ENCODE results near the gene TOMM20L. TPM values are rescaled to one million over a fixed set of nuclear protein-coding genes. Genes with fewer than 3 reads are reported as not detected.
"Not testable (repeated sequence)": the region's sequence is repeated elsewhere in the genome, so short reads cannot be mapped to it uniquely, and the experiment has no call there.

Gene TOMM20L
- polyA plus RNA-seq (2013, experiment 1 of 2; ENCODE audit: insufficient read length): 0.30 TPM
- not detected for polyA plus RNA-seq (2013, experiment 2 of 2; ENCODE audit: insufficient read length)

- DNase-seq: peak; percentile 76
These were observed at the start of gene TOMM20L for GRCh38 chr14:58395812-58396788. Gene TOMM20L (plus strand): TSS chr14:58395930. CDS start chr14:58395958, 28 bp downstream.

- DNase-seq: no peak
These were observed 42.0 kb upstream of the TOMM20L start for GRCh38 chr14:58353516-58354299.

- no peak for DNase-seq
These were observed 40.9 kb upstream of the TOMM20L start for GRCh38 chr14:58354808-58355207.

- DNase-seq: peak; percentile 1
These were observed 39.5 kb upstream of the TOMM20L start for GRCh38 chr14:58356268-58356667.

GRCh38 chr14:58362272-58362671 is 33.5 kb upstream of the TOMM20L start:
- not testable (repeated sequence) for DNase-seq

- peak; percentile 15 for DNase-seq
These were observed 32.8 kb upstream of the TOMM20L start for GRCh38 chr14:58362798-58363412.

GRCh38 chr14:58364316-58364715 is 31.4 kb upstream of the TOMM20L start:
- DNase-seq: no peak

GRCh38 chr14:58367296-58367695 is 28.4 kb upstream of the TOMM20L start:
- DNase-seq: no peak

- DNase-seq: peak; percentile 5
These were observed 26.8 kb upstream of the TOMM20L start for GRCh38 chr14:58368956-58369355.

- no peak for DNase-seq
These were observed 18.9 kb upstream of the TOMM20L start for GRCh38 chr14:58376791-58377190.

- DNase-seq: no peak
These were observed 4.9 kb upstream of the TOMM20L start for GRCh38 chr14:58390830-58391229.

- no peak for DNase-seq
These were observed 243 bp upstream of the TOMM20L start for GRCh38 chr14:58395562-58395811.

GRCh38 chr14:58397156-58397555 is 1.4 kb downstream of the TOMM20L start:
- no peak for DNase-seq

GRCh38 chr14:58398495-58398894 is 2.8 kb downstream of the TOMM20L start:
- no peak for DNase-seq

GRCh38 chr14:58398895-58399294 is 3.2 kb downstream of the TOMM20L start:
- DNase-seq: no peak

GRCh38 chr14:58401587-58401986 is 5.9 kb downstream of the TOMM20L start:
- DNase-seq: no peak

GRCh38 chr14:58408681-58409215 is 13.0 kb downstream of the TOMM20L start:
- DNase-seq: no peak

- no peak for DNase-seq
These were observed 19.1 kb downstream of the TOMM20L start for GRCh38 chr14:58414845-58415244.

- no peak for DNase-seq
These were observed 20.2 kb downstream of the TOMM20L start for GRCh38 chr14:58415636-58416547.

- not testable (repeated sequence) for DNase-seq
These were observed 21.2 kb downstream of the TOMM20L start for GRCh38 chr14:58416934-58417333.

GRCh38 chr14:58426670-58427280 is 31.0 kb downstream of the TOMM20L start:
- DNase-seq: peak; percentile 70

Data from fibroblast of skin of scalp (primary cell).